Stomach (tissue), 9 donors: ENCODE results near the gene CECR2. TPM values are rescaled to one million over a fixed set of nuclear protein-coding genes. Genes with fewer than 3 reads are reported as not detected.

Experiments used
- DNase-seq, 2 donors: peaks; one replicate each; pipeline versions ENCODE4 v3.0.0 to v3.0.0-alpha.2; 2013 to 2019
- H3K27ac ChIP-seq, 5 donors: fragments of 200-600 bp in 4 of 5; sonication (generic) in 4 of 5; one replicate each; pipeline ENCODE4 v1.5.1; 2013 to 2019; ENCODE audit warnings: mild to moderate bottlenecking in 1 of 5, moderate library complexity in 1 of 5
- H3K27me3 ChIP-seq, 3 donors: fragments of 200-600 bp; sonication (generic); one replicate each; pipeline ENCODE4 v1.5.1; 2017 to 2019; ENCODE audit warnings: mixed run types in 1 of 3
- H3K36me3 ChIP-seq, 4 donors: fragments of 200-600 bp; sonication (generic); 1 replicate in 3 of 4; 2 replicates in 1 of 4; pipeline ENCODE4 v1.5.1; 2016 to 2019
- H3K4me1 ChIP-seq, 4 donors: fragments of 200-600 bp; sonication (generic); one replicate each; pipeline ENCODE4 v1.5.1; 2016 to 2019
- H3K4me3 ChIP-seq, 4 donors: fragments of 200-600 bp; sonication (generic) in 3 of 4; one replicate each; pipeline ENCODE4 v1.5.1; 2016 to 2019; ENCODE audit warnings: mild to moderate bottlenecking in 1 of 4
- H3K9me3 ChIP-seq, 4 donors: fragments of 200-600 bp; sonication (generic); one replicate each; pipeline ENCODE4 v1.5.1; 2016 to 2019
- EP300 ChIP-seq: sonication (generic); formaldehyde crosslinking; IDR thresholded peaks from one replicate; pipeline ENCODE4 v1.6.1; 2017; ENCODE audit warnings: antibody characterized with exemption
- POLR2A ChIP-seq, 4 donors: fragments of 450-650 bp; IDR thresholded peaks; one replicate each; pipeline ENCODE4 v1.6.1; 2016; ENCODE audit warnings: antibody characterized with exemption in 4 of 4, control low read depth in 2 of 4, mild to moderate bottlenecking in 1 of 4, moderate library complexity in 1 of 4
- POLR2AphosphoS5 ChIP-seq, 3 donors: sonication (generic); formaldehyde crosslinking; IDR thresholded peaks; one replicate each; pipeline ENCODE4 v1.6.1; 2016; ENCODE audit warnings: antibody characterized with exemption in 3 of 3
- WGBS, 5 donors: extraction: QIAGEN DNeasy Blood & Tissue Kit in 3 of 5; methylation state at CpG; one replicate each; pipeline versions ENCODE4 v1.1.5 to v1.1.7; 2013 to 2018; 5-methylcytosine and 5-hydroxymethylcytosine counted together
- intact Hi-C: fragments of 100-400 bp; cut with DNase I; formaldehyde crosslinking; loops from one replicate; pipeline ENCODE4 v1.15.1; 2023; ENCODE audit warnings: low total_unique reads
- polyA plus RNA-seq, 3 donors: library from polyadenylated mRNA; stranded (reverse); fragments of 200-250 nt; gene quantifications; one replicate each; pipeline ENCODE4 v1.2.3, GENCODE V29; 2013
- total RNA-seq, 5 donors: library from RNA; depleted of rRNA; stranded (reverse); fragments of >200 nt; gene quantifications; one replicate each; pipeline versions ENCODE4 v1.1.0 to v1.2.3, GENCODE V29; 2014 to 2016
- TF ChIP-seq, protein P1 (sequence below), 7 experiments: fragments of 450-650 bp in 4 of 7; fragments of 200-600 bp in 3 of 7; sonication (generic) in 3 of 7; IDR thresholded peaks; one replicate each; pipeline ENCODE4 v1.5.1; 2016 to 2019; ENCODE audit warnings: antibody characterized with exemption in 7 of 7, control low read depth in 2 of 7, mild to moderate bottlenecking in 1 of 7
- donor health status: healthy with polysubstance abuse.
- donor health status: Bipolar disorder and iron deficiency.
- donor health status: healthy.

Gene CECR2
- total and polyA plus RNA-seq, 8 donors = 0.13 to 3.1 (median 0.44) TPM; not detected in 1

DNA sequence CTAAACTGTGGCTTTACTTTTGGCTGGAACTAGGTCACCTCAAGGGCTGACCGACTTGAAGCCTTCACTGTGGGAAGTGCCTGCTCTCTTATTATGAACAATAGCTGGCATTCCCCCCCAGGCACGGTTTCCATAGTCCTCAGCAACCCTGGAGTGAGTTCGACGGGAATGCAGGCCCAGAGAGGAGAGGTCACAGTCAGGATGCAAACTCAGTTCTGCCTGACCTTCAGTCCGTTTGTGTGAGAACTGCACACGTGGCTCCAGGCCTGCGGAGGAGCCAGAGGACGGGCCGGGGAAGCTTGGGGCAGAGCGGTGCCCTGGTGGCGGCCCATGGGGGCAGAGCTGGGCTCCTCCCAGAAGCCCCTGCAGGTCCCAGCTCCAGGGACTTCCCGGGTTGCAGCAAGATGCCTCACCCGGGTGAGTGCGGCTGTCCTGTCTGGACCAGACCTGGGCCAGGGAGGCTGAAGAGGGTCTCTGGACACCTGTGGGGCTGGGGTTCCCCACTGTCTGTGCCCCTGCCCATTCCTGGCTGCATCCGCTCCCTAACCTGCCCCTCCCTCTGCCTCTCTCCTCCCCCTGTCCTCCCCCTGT lies 211.3 kb downstream of the CECR2 start:
- WGBS, 5 donors = 34 to 59% (median 43%) methylated on average over 10 to 15 of the region's 15 CpGs
- TF ChIP-seq POLR2AphosphoS5 (IDR thresholded peaks at IDR 0.05) (no peak), POLR2A (IDR thresholded peaks at IDR 0.05) (no peak), EP300 (no peak)
- TF ChIP-seq, protein P1, sequence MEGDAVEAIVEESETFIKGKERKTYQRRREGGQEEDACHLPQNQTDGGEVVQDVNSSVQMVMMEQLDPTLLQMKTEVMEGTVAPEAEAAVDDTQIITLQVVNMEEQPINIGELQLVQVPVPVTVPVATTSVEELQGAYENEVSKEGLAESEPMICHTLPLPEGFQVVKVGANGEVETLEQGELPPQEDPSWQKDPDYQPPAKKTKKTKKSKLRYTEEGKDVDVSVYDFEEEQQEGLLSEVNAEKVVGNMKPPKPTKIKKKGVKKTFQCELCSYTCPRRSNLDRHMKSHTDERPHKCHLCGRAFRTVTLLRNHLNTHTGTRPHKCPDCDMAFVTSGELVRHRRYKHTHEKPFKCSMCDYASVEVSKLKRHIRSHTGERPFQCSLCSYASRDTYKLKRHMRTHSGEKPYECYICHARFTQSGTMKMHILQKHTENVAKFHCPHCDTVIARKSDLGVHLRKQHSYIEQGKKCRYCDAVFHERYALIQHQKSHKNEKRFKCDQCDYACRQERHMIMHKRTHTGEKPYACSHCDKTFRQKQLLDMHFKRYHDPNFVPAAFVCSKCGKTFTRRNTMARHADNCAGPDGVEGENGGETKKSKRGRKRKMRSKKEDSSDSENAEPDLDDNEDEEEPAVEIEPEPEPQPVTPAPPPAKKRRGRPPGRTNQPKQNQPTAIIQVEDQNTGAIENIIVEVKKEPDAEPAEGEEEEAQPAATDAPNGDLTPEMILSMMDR (IDR thresholded peaks at IDR 0.05) = no peak
- intact Hi-C loops = no loop called here
- Histone ChIP-seq H3K27me3 (no peaks in the 10 kb centered on the region), H3K36me3 (no peaks in the 10 kb centered on the region), H3K4me1 (peaks cover 0 to 18% (median 9%) of the 10 kb centered on the region in 4 donors), H3K27ac (peak overlapping the region in 4 of 5 donors; percentile 1 to 39 (median 25)), H3K4me3 (no peak overlapping the region), H3K9me3 (no peaks in the 10 kb centered on the region)
- DNase-seq = peak; percentile 36 to 39

DNA sequence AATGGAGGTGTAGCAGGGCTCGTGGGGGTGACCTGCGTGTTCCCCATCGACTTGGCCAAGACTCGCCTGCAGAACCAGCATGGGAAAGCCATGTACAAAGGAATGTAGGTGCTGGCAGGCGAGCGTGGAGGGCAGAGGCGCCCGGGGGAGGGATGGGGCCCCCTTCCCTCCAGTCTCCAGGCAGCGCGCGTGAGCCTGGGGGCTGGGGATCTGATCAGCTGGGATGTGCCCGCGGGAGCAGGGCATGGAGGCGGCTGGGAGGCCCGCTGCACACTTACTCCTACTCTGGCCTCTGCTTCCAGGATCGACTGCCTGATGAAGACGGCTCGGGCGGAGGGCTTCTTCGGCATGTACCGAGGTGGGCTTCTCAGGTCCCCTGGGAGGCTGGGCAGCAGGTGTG lies 211.8 kb downstream of the CECR2 start:
- H3K4me3 ChIP-seq = no peak overlapping the region
- intact Hi-C loops = no loop called here
- H3K36me3 ChIP-seq = no peaks in the 10 kb centered on the region
- H3K27me3 ChIP-seq = no peaks in the 10 kb centered on the region
- TF ChIP-seq POLR2AphosphoS5 (IDR thresholded peaks at IDR 0.05) (no peak), EP300 (no peak), POLR2A (IDR thresholded peaks at IDR 0.05) (no peak)
- TF ChIP-seq, protein P1 (IDR thresholded peaks at IDR 0.05) = no peak
- peaks cover 0 to 18% (median 9%) of the 10 kb centered on the region in 4 donors for H3K4me1 ChIP-seq
- 74 to 82% (median 79%) methylated on average over 15 to 21 of the region's 21 CpGs for WGBS, 5 donors
- peak overlapping the region in 2 of 5 donors; percentile 1 to 32 for H3K27ac ChIP-seq
- no peaks in the 10 kb centered on the region for H3K9me3 ChIP-seq
- no peak for DNase-seq

DNA sequence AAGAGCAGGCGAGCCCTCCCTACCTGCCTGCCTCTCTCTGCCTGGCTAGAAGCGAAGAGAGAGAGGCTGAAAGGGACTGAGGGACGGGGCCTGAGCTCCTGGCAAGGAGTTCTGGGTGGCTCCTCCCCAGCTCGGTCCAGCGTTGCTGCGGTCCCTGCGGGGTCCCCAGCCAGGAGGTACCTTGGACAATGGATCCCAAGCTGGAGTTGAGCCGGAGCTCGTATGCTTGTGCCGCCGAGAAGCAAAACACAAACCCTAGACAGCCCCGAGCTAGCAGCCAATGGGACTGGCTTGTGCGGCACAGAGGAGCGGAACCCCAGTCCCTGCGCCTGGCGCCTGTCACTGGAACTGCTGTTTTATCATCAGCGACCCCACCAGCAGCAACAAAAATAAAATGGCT lies 212.4 kb downstream of the CECR2 start:
- H3K36me3 ChIP-seq = no peaks in the 10 kb centered on the region
- 78 to 92% (median 86%) methylated on average over 16 to 17 of the region's 17 CpGs for WGBS, 5 donors
- no peak for TF ChIP-seq POLR2AphosphoS5 (IDR thresholded peaks at IDR 0.05)
- TF ChIP-seq, protein P1 (IDR thresholded peaks at IDR 0.05) = no peak
- no peak for TF ChIP-seq EP300
- TF ChIP-seq POLR2A (IDR thresholded peaks at IDR 0.05) = no peak
- H3K27ac ChIP-seq = no peak overlapping the region
- no peak overlapping the region for H3K4me3 ChIP-seq
- H3K4me1 ChIP-seq = peaks cover 0 to 18% (median 9%) of the 10 kb centered on the region in 4 donors
- no peaks in the 10 kb centered on the region for H3K9me3 ChIP-seq
- intact Hi-C loops = no loop called here
- no peaks in the 10 kb centered on the region for H3K27me3 ChIP-seq
- DNase-seq = no peak

DNA sequence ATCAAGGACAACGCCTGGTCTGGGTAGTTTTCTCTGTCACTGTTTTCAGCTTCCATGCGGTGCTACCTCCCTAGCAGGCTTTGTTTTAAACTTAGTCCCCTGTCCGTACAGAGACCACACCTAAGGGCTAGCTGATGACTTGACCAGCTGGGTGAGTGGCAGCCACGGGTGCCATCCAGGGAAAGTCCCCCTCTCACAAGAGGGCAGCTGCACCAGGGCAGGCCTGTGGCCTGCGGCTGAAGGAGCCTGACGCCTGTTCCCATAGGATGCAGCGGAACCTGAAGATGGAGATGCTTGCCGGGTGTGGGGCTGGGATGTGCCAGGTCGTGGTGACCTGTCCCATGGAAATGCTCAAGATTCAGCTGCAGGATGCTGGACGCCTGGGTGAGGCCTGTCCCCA lies 213.9 kb downstream of the CECR2 start:
- H3K4me1 ChIP-seq = peaks cover 0 to 12% (median 4%) of the 10 kb centered on the region in 4 donors
- no peak overlapping the region for H3K4me3 ChIP-seq
- DNase-seq = no peak
- H3K36me3 ChIP-seq = peaks cover 0 to 9% (median 0%) of the 10 kb centered on the region in 4 donors
- H3K27ac ChIP-seq = no peak overlapping the region
- intact Hi-C loops = no loop called here
- no peaks in the 10 kb centered on the region for H3K27me3 ChIP-seq
- no peak for TF ChIP-seq POLR2A (IDR thresholded peaks at IDR 0.05)
- TF ChIP-seq EP300 = no peak
- TF ChIP-seq, protein P1 (IDR thresholded peaks at IDR 0.05) = no peak
- no peak for TF ChIP-seq POLR2AphosphoS5 (IDR thresholded peaks at IDR 0.05)
- H3K9me3 ChIP-seq = no peaks in the 10 kb centered on the region
- 88 to 91% (median 90%) methylated on average over 6 to 10 of the region's 10 CpGs for WGBS, 5 donors
